T47D (cell line): Measurements from ENCODE around the gene UNC45A.

ENCODE experiments used
- DNase-seq, 2 experiments: peaks; one replicate each; pipeline versions ENCODE4 v3.0.0 to v3.0.0-alpha.2; 2011 to 2012; ENCODE audit warnings: low read depth in 1 of 2, low spot score in 1 of 2
- JUND ChIP-seq: IDR thresholded peaks from 2 replicates; pipeline ENCODE4 v1.6.1; 2012; ENCODE audit warnings: low read depth
- in situ Hi-C: cut with HindIII; loops from 2 replicates; pipeline ENCODE4 v1.10.0; 2016; ENCODE audit warnings: low sequenced_read_pairs, low pct_unique_long_range_greater_than_20kb

The UNC45A gene, protein sequence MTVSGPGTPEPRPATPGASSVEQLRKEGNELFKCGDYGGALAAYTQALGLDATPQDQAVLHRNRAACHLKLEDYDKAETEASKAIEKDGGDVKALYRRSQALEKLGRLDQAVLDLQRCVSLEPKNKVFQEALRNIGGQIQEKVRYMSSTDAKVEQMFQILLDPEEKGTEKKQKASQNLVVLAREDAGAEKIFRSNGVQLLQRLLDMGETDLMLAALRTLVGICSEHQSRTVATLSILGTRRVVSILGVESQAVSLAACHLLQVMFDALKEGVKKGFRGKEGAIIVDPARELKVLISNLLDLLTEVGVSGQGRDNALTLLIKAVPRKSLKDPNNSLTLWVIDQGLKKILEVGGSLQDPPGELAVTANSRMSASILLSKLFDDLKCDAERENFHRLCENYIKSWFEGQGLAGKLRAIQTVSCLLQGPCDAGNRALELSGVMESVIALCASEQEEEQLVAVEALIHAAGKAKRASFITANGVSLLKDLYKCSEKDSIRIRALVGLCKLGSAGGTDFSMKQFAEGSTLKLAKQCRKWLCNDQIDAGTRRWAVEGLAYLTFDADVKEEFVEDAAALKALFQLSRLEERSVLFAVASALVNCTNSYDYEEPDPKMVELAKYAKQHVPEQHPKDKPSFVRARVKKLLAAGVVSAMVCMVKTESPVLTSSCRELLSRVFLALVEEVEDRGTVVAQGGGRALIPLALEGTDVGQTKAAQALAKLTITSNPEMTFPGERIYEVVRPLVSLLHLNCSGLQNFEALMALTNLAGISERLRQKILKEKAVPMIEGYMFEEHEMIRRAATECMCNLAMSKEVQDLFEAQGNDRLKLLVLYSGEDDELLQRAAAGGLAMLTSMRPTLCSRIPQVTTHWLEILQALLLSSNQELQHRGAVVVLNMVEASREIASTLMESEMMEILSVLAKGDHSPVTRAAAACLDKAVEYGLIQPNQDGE

DNA sequence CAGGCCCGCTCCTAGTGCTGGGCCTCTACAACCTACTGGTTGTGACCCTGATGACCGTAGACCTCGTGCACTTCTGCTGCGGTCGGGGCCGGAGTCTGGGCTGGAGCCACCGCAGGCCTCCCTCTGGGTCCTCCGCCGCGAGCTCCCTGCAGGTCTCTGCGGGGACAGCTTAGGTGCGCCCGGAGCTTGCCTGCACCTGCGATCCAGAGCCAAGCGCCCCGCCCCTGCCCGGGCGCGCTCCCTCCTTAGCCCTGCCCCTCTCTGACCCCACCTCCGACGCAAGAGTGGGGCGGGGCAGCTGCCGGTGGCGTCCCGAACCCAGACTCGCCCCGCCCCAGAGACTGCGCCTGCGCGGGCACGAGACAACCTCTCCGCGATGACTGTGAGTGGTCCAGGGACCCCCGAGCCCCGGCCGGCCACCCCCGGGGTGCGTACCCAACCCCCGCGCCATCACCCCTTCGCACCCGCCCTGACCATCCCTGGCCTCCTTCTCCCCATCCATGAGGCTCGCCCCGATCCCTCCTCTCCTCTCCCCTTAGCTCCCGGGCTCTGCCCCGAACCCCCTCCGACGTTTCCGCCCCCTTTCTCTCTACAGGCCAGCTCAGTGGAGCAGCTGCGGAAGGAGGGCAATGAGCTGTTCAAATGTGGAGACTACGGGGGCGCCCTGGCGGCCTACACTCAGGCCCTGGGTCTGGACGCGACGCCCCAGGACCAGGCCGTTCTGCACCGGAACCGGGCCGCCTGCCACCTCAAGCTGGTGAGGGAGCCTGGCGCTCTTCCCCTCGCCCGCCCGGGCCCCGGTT is at the start of gene UNC45A:
Gene UNC45A (plus strand): TSS at position 337 of the 803 bp plus-strand sequence. CDS start 40 bp downstream, at position 377.
- peak; percentile 89 to 95 for DNase-seq
- in situ Hi-C loops = no loop called here
- TF ChIP-seq JUND = no peak

- TF ChIP-seq JUND = no peak
- in situ Hi-C loops = no loop called here
- peak in 1 of 2 experiments; percentile 50 for DNase-seq
Measured at GRCh38 chr15:90885432-90886290, 49.4 kb upstream of the UNC45A start.

DNA sequence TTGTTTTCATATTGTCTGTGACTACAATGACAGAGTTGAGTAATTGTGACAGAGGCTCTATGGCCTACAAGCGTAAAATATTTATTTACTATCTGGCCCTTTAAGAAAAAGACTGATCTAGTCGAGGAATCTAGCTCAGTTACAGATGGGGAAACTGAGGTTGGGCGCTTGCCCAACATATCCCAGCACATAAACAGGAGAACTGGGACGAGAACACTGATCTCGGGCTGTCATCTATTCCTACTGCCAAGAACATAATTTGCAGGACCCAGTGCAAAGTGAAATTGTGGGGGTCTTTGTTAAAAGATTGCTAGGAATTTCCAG is 48.8 kb upstream of the UNC45A start:
- in situ Hi-C loops = no loop called here
- DNase-seq = no peak
- no peak for TF ChIP-seq JUND

GRCh38 chr15:90887037-90887481 is 48.0 kb upstream of the UNC45A start:
- in situ Hi-C loops = no loop called here
- no peak for TF ChIP-seq JUND
- no peak for DNase-seq

- in situ Hi-C loops = no loop called here
- TF ChIP-seq JUND = no peak
- DNase-seq = no peak
Measured at GRCh38 chr15:90889313-90889730, 45.8 kb upstream of the UNC45A start.

- no peak for TF ChIP-seq JUND
- in situ Hi-C loops = no loop called here
- DNase-seq = no peak
Measured at GRCh38 chr15:90889736-90890456, 45.2 kb upstream of the UNC45A start.

DNA sequence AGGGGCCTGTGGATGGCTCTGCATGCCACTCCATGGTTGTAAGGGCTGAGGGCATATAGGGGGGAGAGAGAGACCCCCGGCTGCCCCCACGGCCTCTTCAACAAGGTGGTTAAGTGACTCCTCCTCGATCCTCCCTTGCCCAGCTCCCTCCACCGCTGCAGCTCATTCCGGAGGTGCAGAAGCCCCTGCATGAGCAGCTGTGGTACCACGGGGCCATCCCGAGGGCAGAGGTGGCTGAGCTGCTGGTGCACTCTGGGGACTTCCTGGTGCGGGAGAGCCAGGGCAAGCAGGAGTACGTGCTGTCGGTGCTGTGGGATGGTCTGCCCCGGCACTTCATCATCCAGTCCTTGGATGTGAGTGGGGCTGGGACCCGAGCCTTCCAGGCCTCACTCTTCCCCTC is 44.2 kb upstream of the UNC45A start:
- TF ChIP-seq JUND = no peak
- no peak for DNase-seq
- in situ Hi-C loops = no loop called here

GRCh38 chr15:90891346-90891949 is 43.6 kb upstream of the UNC45A start:
- no peak for TF ChIP-seq JUND
- no peak for DNase-seq
- in situ Hi-C loops = no loop called here

DNA sequence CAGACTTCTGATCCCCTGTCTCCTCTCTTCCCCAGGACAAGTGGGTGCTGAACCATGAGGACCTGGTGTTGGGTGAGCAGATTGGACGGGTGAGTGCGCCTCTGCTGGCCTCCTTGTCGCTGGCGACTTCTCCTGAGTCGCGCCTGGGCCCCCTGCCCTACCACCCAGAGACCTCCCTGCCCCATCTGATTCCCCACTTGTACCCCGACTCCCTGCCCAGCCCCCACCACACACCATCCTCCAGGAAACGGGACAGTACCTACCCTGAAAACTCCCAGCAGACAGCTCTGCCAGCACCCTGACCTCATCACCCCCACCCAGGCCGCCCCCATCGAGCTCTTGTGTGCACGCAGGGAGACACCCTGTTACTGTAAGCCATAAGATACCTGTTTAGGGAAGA is 43.1 kb upstream of the UNC45A start:
- in situ Hi-C loops = no loop called here
- DNase-seq = no peak
- TF ChIP-seq JUND = no peak

- TF ChIP-seq JUND = no peak
- in situ Hi-C loops = no loop called here
- no peak for DNase-seq
Measured at GRCh38 chr15:90892498-90893174, 42.4 kb upstream of the UNC45A start.
